ENCODE data around the gene PVALEF. TPM values are rescaled to one million over a fixed set of nuclear protein-coding genes. Genes with fewer than 3 reads are reported as not detected.
A peak's percentile ranks its signal among the peaks of the same experiment; 100 is the strongest.

Gene PVALEF
- total and polyA plus RNA-seq, 2 of the 13 experiments (the other 11 are each of a cell fraction or from before 2014, with no cell fraction given): 0.18 TPM

DNA sequence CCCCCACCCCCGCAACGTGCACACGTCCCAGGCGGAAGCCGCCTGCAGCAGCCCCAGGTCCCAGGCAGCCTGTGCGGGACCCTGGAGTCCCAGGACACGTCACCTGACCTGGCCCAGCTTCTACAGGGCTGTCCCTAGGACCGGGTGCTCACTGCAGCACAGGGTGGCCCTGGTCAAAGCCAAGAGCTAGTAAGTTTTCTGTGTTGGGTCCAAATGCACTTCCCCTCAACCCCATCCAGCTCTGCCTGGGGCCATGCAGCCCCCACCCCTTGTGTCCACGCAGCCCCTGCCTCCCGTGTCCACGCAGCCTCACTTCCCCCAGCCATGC is 22.1 kb upstream of the PVALEF start (continued):
- TF ChIP-seq CCDC6 (CRISPR knock-in tag; IDR thresholded peaks at IDR 0.05) (no peak), ARNT2 (CRISPR knock-in tag; IDR thresholded peaks at IDR 0.05; ENCODE audit: low read depth) (0 out of 2 replicates have a peak, but pooled peaks have one; percentile 49), YEATS2 (CRISPR knock-in tag; IDR thresholded peaks at IDR 0.05; ENCODE audit: borderline replicate concordance) (no peak), NFATC3 (CRISPR knock-in tag; IDR thresholded peaks at IDR 0.05) (no peak), CTCF (CRISPR knock-in tag; IDR thresholded peaks at IDR 0.05) (no peak), SP4 (CRISPR knock-in tag; IDR thresholded peaks at IDR 0.05) (no peak), ZNF710 (CRISPR knock-in tag; IDR thresholded peaks at IDR 0.05; ENCODE audit: borderline replicate concordance) (no peak; the same call in 1 of the 2 replicates), CHCHD3 (CRISPR knock-in tag; IDR thresholded peaks at IDR 0.05) (peak; percentile 46; the same call in 1 of the 2 replicates), SOX6 (IDR thresholded peaks at IDR 0.05) (no peak), SOX6 (CRISPR knock-in tag; IDR thresholded peaks at IDR 0.05) (0 out of 2 replicates have a peak, but pooled peaks have one; percentile 17), TFE3 (CRISPR knock-in tag; IDR thresholded peaks at IDR 0.05) (0 out of 2 replicates have a peak, but pooled peaks have one; percentile 4), ZNF142 (CRISPR knock-in tag; IDR thresholded peaks at IDR 0.05) (no peak), MYC (CRISPR knock-in tag; IDR thresholded peaks at IDR 0.05; ENCODE audit: borderline replicate concordance) (no peak), SNAPC2 (CRISPR knock-in tag; IDR thresholded peaks at IDR 0.05) (no peak), ZNF672 (CRISPR knock-in tag; IDR thresholded peaks at IDR 0.05) (no peak), MTF1 (CRISPR knock-in tag; IDR thresholded peaks at IDR 0.05) (no peak), ZNF614 (CRISPR knock-in tag; IDR thresholded peaks at IDR 0.05; ENCODE audit: borderline replicate concordance) (no peak)
- TF ChIP-seq, protein P1, sequence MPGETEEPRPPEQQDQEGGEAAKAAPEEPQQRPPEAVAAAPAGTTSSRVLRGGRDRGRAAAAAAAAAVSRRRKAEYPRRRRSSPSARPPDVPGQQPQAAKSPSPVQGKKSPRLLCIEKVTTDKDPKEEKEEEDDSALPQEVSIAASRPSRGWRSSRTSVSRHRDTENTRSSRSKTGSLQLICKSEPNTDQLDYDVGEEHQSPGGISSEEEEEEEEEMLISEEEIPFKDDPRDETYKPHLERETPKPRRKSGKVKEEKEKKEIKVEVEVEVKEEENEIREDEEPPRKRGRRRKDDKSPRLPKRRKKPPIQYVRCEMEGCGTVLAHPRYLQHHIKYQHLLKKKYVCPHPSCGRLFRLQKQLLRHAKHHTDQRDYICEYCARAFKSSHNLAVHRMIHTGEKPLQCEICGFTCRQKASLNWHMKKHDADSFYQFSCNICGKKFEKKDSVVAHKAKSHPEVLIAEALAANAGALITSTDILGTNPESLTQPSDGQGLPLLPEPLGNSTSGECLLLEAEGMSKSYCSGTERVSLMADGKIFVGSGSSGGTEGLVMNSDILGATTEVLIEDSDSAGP (CRISPR knock-in tag; IDR thresholded peaks at IDR 0.05; ENCODE audit: borderline replicate concordance): peak; percentile 67; the same call in 1 of the 2 replicates
